ENCODE measurements around the gene ALPP. TPM values are rescaled to one million over a fixed set of nuclear protein-coding genes. Genes with fewer than 3 reads are reported as not detected.

The ALPP gene
- total RNA-seq, 1 donor from 2014 or later = 0.38 TPM

DNA sequence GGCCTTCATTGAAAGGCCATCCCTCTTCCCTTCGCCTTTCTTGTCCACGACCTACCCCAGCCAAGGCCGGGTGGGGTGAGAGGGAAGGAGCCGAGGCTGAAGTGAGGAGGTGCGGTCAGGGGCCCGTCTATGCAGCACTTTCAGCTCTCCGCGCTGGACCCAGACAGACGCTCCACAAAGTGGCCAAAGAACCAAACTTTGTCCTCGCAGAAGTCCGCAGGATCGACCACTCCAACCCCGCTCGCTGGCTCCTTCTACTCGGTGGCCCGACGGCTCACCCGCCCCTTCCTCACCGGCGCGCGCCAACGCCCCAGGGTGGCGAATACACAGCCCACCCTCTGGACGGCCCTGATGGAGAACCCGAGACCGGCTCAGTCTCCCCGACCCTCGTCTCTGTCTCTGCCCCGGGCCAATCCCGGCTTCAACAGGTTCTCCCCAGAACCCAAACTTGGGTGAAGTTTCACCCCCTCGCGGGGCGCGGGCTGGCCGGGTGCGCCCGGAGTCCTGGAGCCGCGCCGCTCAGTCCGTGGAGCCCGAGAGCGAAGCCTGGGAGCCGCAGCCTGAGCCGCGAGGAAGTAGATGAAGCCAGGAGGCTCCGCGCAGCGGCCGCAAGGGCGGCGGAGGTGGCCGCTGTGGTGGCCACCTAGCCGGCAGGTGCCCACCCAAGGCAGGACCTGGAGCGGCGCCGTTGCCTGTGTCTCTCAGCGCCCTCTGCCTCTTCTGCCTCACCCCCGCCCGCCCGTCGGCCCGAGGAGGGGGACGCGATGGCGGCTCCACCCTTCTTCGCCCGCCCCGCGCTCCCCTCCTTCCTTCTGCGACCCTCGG, 26.7 kb upstream of the ALPP start:
- Mint-ChIP-seq H3K36me3 (ENCODE audit: low read depth) (no peaks in the 10 kb centered on the region), H3K27ac (no peak overlapping the region), H3K9me3 (peaks cover under 1% of the 10 kb centered on the region), H3K27me3 (peaks cover 28% of the 10 kb centered on the region), H3K4me1 (no peaks in the 10 kb centered on the region), H3K4me3 (no peak overlapping the region)
- TF ChIP-seq, protein P1, sequence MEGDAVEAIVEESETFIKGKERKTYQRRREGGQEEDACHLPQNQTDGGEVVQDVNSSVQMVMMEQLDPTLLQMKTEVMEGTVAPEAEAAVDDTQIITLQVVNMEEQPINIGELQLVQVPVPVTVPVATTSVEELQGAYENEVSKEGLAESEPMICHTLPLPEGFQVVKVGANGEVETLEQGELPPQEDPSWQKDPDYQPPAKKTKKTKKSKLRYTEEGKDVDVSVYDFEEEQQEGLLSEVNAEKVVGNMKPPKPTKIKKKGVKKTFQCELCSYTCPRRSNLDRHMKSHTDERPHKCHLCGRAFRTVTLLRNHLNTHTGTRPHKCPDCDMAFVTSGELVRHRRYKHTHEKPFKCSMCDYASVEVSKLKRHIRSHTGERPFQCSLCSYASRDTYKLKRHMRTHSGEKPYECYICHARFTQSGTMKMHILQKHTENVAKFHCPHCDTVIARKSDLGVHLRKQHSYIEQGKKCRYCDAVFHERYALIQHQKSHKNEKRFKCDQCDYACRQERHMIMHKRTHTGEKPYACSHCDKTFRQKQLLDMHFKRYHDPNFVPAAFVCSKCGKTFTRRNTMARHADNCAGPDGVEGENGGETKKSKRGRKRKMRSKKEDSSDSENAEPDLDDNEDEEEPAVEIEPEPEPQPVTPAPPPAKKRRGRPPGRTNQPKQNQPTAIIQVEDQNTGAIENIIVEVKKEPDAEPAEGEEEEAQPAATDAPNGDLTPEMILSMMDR (IDR thresholded peaks at IDR 0.05) = no peak
- intact Hi-C loops (cut with micrococcal nuclease) = no loop called here
- ChIA-PET CTCF (no interaction called here), POLR2A (no interaction called here)
- DNase-seq = no peak
- no peak for ATAC-seq (ENCODE audit: low read depth)

DNA sequence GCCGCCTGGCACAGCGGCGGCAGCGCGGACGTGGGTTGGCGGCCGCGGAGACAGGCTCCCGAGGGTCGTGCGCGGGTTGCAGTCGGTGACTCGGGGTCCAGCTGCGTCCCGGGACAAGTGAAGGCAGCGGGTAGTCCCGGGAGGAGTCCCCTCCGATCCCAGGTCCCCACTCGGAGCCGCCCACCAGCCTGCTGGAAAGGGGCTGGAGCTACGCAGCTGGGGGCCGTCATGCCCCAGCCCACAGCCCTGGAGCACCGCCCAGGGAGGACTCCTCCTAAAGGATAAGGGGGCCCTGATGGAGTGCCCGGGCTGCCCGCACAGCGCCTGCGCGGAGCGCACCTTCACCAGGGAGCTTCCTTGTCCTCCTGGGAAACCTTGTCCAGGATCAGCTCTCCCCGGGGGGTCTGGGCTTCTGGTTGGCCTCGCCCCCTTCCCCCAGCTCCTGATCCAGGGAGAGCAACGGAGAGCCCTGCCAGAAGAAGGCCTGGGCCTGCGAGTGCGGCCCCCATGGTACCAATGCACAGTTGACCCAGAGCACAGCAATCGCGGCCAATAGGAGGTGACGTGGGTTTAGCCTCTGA, 25.9 kb upstream of the ALPP start:
- Mint-ChIP-seq H3K36me3 (ENCODE audit: low read depth) (no peaks in the 10 kb centered on the region), H3K27ac (no peak overlapping the region), H3K9me3 (peaks cover 1% of the 10 kb centered on the region), H3K4me3 (no peak overlapping the region), H3K4me1 (no peaks in the 10 kb centered on the region), H3K27me3 (peaks cover 29% of the 10 kb centered on the region)
- no peak for DNase-seq
- POLR2A ChIA-PET = no interaction called here
- TF ChIP-seq, protein P1 (IDR thresholded peaks at IDR 0.05) = no peak
- no peak for ATAC-seq (ENCODE audit: low read depth)
- CTCF ChIA-PET = no interaction called here
- intact Hi-C loops (cut with micrococcal nuclease) = no loop called here

DNA sequence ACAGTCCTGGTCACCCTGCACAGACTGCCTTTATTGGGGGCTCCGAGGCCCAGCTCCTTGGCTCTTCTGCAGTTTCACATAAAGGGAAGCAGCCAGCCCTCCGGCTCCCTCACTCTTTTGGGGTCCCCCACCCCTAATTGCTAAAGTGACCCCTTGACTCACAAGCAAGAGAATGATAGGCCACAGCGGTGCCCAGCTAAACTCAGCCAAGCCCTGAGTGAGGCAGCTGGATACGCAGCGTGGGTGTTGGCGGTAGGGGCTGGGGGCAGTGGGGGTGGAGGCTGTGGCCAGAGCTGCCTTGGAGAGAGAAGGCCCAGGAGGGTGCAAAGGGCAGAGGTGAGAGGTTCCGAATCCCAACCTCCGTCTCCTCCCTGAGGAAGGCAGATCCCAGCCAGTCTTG, 25.5 kb upstream of the ALPP start:
- no peak for DNase-seq
- H3K27ac Mint-ChIP-seq = no peak overlapping the region

DNA sequence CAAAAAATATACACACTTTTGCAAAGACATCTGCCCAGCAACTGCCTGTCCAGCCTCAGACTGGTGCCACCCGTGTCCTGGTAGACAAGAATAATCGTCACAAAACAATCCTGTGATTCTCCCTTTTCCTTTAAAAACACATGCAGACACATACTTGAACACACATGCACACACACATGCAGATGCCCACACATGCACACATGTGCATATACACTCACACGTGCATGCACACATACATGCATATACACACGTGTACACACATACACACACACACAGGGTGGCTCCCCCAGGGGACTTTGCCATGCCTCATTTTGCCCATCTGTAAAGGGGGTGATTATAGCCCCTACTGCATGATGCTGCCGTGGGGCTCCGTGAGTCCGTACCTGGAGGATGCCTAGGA, 24.9 kb upstream of the ALPP start:
- H3K4me3 Mint-ChIP-seq = no peak overlapping the region
- H3K4me1 Mint-ChIP-seq = no peaks in the 10 kb centered on the region
- TF ChIP-seq, protein P1 (IDR thresholded peaks at IDR 0.05) = no peak
- ChIA-PET POLR2A (no interaction called here), CTCF (no interaction called here)
- H3K36me3 Mint-ChIP-seq (ENCODE audit: low read depth) = no peaks in the 10 kb centered on the region
- DNase-seq (no peak), ATAC-seq (ENCODE audit: low read depth) (no peak)
- intact Hi-C loops (cut with micrococcal nuclease) = no loop called here
- peaks cover 1% of the 10 kb centered on the region for H3K9me3 Mint-ChIP-seq
- peaks cover 29% of the 10 kb centered on the region for H3K27me3 Mint-ChIP-seq
- no peak overlapping the region for H3K27ac Mint-ChIP-seq

More for the DNA sequence above, 25.5 kb upstream of the ALPP start:
- intact Hi-C loops (cut with micrococcal nuclease) = no loop called here
- POLR2A ChIA-PET = no interaction called here
- TF ChIP-seq, protein P1 (IDR thresholded peaks at IDR 0.05) = no peak
- no peak for ATAC-seq (ENCODE audit: low read depth)
- no peaks in the 10 kb centered on the region for H3K4me1 Mint-ChIP-seq
- H3K4me3 Mint-ChIP-seq = no peak overlapping the region
- peaks cover 1% of the 10 kb centered on the region for H3K9me3 Mint-ChIP-seq
- H3K36me3 Mint-ChIP-seq (ENCODE audit: low read depth) = no peaks in the 10 kb centered on the region
- CTCF ChIA-PET = no interaction called here
- H3K27me3 Mint-ChIP-seq = peaks cover 29% of the 10 kb centered on the region

DNA sequence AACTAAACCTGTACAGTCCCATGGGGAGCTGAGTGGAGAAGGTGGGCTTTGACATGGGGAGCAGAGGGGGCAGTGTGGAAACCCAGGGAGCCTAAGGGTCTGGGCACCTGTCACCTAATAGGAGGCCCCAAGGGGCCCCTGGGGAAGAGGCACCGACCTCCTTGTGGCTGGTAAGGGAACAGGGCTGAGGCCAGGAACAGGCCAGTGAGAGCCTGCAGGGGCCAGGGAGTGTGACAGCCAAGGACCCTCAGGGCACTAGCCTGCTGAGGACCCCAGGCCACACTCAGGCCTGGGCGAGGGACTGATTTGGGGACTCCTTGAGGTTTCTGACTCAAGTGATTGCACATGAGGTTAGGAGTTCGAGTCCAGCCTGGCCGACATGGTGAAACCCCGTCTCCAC, 24.5 kb upstream of the ALPP start:
- ATAC-seq (ENCODE audit: low read depth) = no peak
- CTCF ChIA-PET = no interaction called here
- no peak overlapping the region for H3K27ac Mint-ChIP-seq

More for the DNA sequence above, 24.5 kb upstream of the ALPP start:
- Mint-ChIP-seq H3K4me3 (no peak overlapping the region), H3K4me1 (no peaks in the 10 kb centered on the region), H3K27me3 (peaks cover 29% of the 10 kb centered on the region), H3K36me3 (ENCODE audit: low read depth) (no peaks in the 10 kb centered on the region), H3K9me3 (peaks cover 1% of the 10 kb centered on the region)
- intact Hi-C loops (cut with micrococcal nuclease) = no loop called here
- no peak for DNase-seq
- TF ChIP-seq, protein P1 (IDR thresholded peaks at IDR 0.05) = no peak
- POLR2A ChIA-PET = no interaction called here
